Osteocyte (in vitro differentiated cells): Measurements from ENCODE around the gene PHF13. TPM values are rescaled to one million over a fixed set of nuclear protein-coding genes. Genes with fewer than 3 reads are reported as not detected.

Experiments
- DNase-seq: peaks from one replicate; pipeline ENCODE4 v3.0.0; 2021; ENCODE audit warnings: mixed read lengths; ENCODE audit not compliant: unreplicated experiment; ENCODE audit errors: extremely low spot score
- H3K27ac Mint-ChIP-seq: one replicate; pipeline ENCODE4 v1.8.0; 2021; ENCODE audit warnings: mild to moderate bottlenecking, mixed read lengths; ENCODE audit not compliant: unreplicated experiment
- H3K27me3 Mint-ChIP-seq: one replicate; pipeline ENCODE4 v1.8.0; 2021; ENCODE audit warnings: mixed read lengths; ENCODE audit not compliant: unreplicated experiment
- H3K36me3 Mint-ChIP-seq: one replicate; pipeline ENCODE4 v1.8.0; 2021; ENCODE audit warnings: mixed read lengths; ENCODE audit not compliant: unreplicated experiment
- H3K4me1 Mint-ChIP-seq: one replicate; pipeline ENCODE4 v1.8.0; 2021; ENCODE audit warnings: mixed read lengths; ENCODE audit not compliant: unreplicated experiment
- H3K4me3 Mint-ChIP-seq: one replicate; pipeline ENCODE4 v1.8.0; 2021; ENCODE audit warnings: mild to moderate bottlenecking, moderate library complexity, mixed read lengths; ENCODE audit not compliant: unreplicated experiment
- H3K9me3 Mint-ChIP-seq: one replicate; pipeline ENCODE4 v1.8.0; 2021; ENCODE audit warnings: mixed read lengths; ENCODE audit not compliant: unreplicated experiment
- CTCF ChIP-seq: fragments of 200-600 bp; sonication (generic); IDR thresholded peaks from 2 replicates; pipeline ENCODE4 v1.5.0; 2021; ENCODE audit warnings: antibody characterized with exemption, mild to moderate bottlenecking, moderate library complexity
- total RNA-seq: library from RNA; stranded (reverse); gene quantifications from 2 replicates; pipeline ENCODE4 v1.2.1, GENCODE V29; 2021

Gene PHF13
- total RNA-seq, 1 donor from 2014 or later = 24.0 TPM

- peak within 1 kb of the TSS; percentile 93 for H3K4me3 Mint-ChIP-seq
- no peak for TF ChIP-seq CTCF
- H3K27ac Mint-ChIP-seq = peak within 1 kb of the TSS; percentile 99
- peak; percentile 100 for DNase-seq
- H3K36me3 Mint-ChIP-seq = peaks cover 3% of the 10 kb centered on the region
- H3K9me3 Mint-ChIP-seq = no peaks in the 10 kb centered on the region
- no peaks in the 10 kb centered on the region for H3K27me3 Mint-ChIP-seq
- peaks cover 26% of the 10 kb centered on the region for H3K4me1 Mint-ChIP-seq
These were observed 34.0 kb upstream of the PHF13 start, which contains the start of gene ZBTB48 for GRCh38 chr1:6579374-6580118. TSS of gene ZBTB48 (plus strand) at chr1:6579994. CDS start at chr1:6580610, 616 bp downstream.

- no peak for TF ChIP-seq CTCF
- H3K4me1 Mint-ChIP-seq = peaks cover 29% of the 10 kb centered on the region
- H3K27ac Mint-ChIP-seq = peak overlapping the region; percentile 99
- H3K36me3 Mint-ChIP-seq = peaks cover 3% of the 10 kb centered on the region
- DNase-seq = no peak
- H3K9me3 Mint-ChIP-seq = no peaks in the 10 kb centered on the region
- no peaks in the 10 kb centered on the region for H3K27me3 Mint-ChIP-seq
- H3K4me3 Mint-ChIP-seq = peak overlapping the region; percentile 93
These were observed 33.4 kb upstream of the PHF13 start for GRCh38 chr1:6580119-6580592.

- H3K9me3 Mint-ChIP-seq = no peaks in the 10 kb centered on the region
- no peak for TF ChIP-seq CTCF
- peak overlapping the region; percentile 99 for H3K27ac Mint-ChIP-seq
- H3K27me3 Mint-ChIP-seq = no peaks in the 10 kb centered on the region
- peak overlapping the region; percentile 93 for H3K4me3 Mint-ChIP-seq
- no peak for DNase-seq
- peaks cover 29% of the 10 kb centered on the region for H3K4me1 Mint-ChIP-seq
- H3K36me3 Mint-ChIP-seq = peaks cover 3% of the 10 kb centered on the region
These were observed 32.7 kb upstream of the PHF13 start for GRCh38 chr1:6580593-6581409.

GRCh38 chr1:6581561-6582305 is 31.8 kb upstream of the PHF13 start:
- Mint-ChIP-seq H3K4me1 (peaks cover 29% of the 10 kb centered on the region), H3K27me3 (no peaks in the 10 kb centered on the region), H3K9me3 (no peaks in the 10 kb centered on the region), H3K36me3 (peaks cover 3% of the 10 kb centered on the region), H3K4me3 (peak overlapping the region; percentile 40), H3K27ac (peak overlapping the region; percentile 66)
- TF ChIP-seq CTCF = no peak
- no peak for DNase-seq
